ENCODE data around the gene GSS. TPM values are rescaled to one million over a fixed set of nuclear protein-coding genes. Genes with fewer than 3 reads are reported as not detected.

The GSS gene
- total RNA-seq, 1 donor from 2014 or later = 64.8 TPM

- DNase-seq (ENCODE audit: low read depth) = no peak
- Histone ChIP-seq H3K36me3 (ENCODE audit: control insufficient read depth, insufficient read depth, low read length) (peaks cover 5% of the 10 kb centered on the region), H3K4me3 (ENCODE audit: low read depth, low read length) (no peak overlapping the region), H3K27me3 (ENCODE audit: control insufficient read depth, insufficient read depth, low read length) (no peaks in the 10 kb centered on the region)
- no peak for TF ChIP-seq CTCF (IDR thresholded peaks at IDR 0.05; ENCODE audit: insufficient read depth, low read length, poor library complexity, severe bottlenecking)
Measured at GRCh38 chr20:34995192-34995591, 39.6 kb upstream of the GSS start.

- Histone ChIP-seq H3K27me3 (ENCODE audit: control insufficient read depth, insufficient read depth, low read length) (no peaks in the 10 kb centered on the region), H3K36me3 (ENCODE audit: control insufficient read depth, insufficient read depth, low read length) (peaks cover 5% of the 10 kb centered on the region), H3K4me3 (ENCODE audit: low read depth, low read length) (no peak overlapping the region)
- no peak for TF ChIP-seq CTCF (IDR thresholded peaks at IDR 0.05; ENCODE audit: insufficient read depth, low read length, poor library complexity, severe bottlenecking)
- DNase-seq (ENCODE audit: low read depth) = no peak
Measured at GRCh38 chr20:34994509-34995131, 39.0 kb upstream of the GSS start.

- H3K27me3 ChIP-seq (ENCODE audit: control insufficient read depth, insufficient read depth, low read length) = no peaks in the 10 kb centered on the region
- TF ChIP-seq CTCF (IDR thresholded peaks at IDR 0.05; ENCODE audit: insufficient read depth, low read length, poor library complexity, severe bottlenecking) = no peak
- H3K36me3 ChIP-seq (ENCODE audit: control insufficient read depth, insufficient read depth, low read length) = peaks cover 5% of the 10 kb centered on the region
- H3K4me3 ChIP-seq (ENCODE audit: low read depth, low read length) = no peak overlapping the region
- no peak for DNase-seq (ENCODE audit: low read depth)
Measured at GRCh38 chr20:34993941-34994508, 38.4 kb upstream of the GSS start.

GRCh38 chr20:34992751-34993417 is 37.3 kb upstream of the GSS start:
- H3K36me3 ChIP-seq (ENCODE audit: control insufficient read depth, insufficient read depth, low read length) = no peaks in the 10 kb centered on the region
- DNase-seq (ENCODE audit: low read depth) = no peak
- no peak overlapping the region for H3K4me3 ChIP-seq (ENCODE audit: low read depth, low read length)
- no peaks in the 10 kb centered on the region for H3K27me3 ChIP-seq (ENCODE audit: control insufficient read depth, insufficient read depth, low read length)
- TF ChIP-seq CTCF (IDR thresholded peaks at IDR 0.05; ENCODE audit: insufficient read depth, low read length, poor library complexity, severe bottlenecking) = no peak

DNA sequence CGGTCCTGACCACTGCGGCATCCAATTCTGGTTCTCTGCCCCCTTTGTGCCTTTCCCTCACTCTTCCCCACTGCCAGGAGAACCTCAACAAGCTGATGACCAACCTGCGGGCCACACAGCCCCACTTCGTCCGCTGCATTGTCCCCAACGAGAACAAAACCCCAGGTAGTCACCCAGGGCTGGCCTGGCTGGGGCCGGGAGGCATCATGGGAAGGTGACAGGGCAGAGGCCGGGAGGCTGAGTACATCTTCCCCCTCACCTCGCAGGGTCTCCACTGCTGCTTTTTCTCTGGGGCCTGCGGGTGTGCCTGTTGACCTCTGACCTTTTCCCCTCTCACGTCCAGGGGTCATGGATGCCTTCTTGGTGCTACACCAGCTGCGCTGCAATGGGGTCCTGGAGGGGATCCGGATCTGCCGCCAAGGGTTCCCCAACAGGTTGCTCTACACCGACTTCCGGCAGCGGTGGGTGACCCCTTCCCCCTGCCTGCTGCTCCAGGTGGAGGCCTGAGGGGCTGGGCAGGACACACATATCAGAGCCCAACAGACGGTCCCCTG is 35.1 kb upstream of the GSS start:
- Histone ChIP-seq H3K27me3 (ENCODE audit: control insufficient read depth, insufficient read depth, low read length) (peaks cover 12% of the 10 kb centered on the region), H3K4me3 (ENCODE audit: low read depth, low read length) (no peak overlapping the region), H3K36me3 (ENCODE audit: control insufficient read depth, insufficient read depth, low read length) (no peaks in the 10 kb centered on the region)
- DNase-seq (ENCODE audit: low read depth) = no peak
- no peak for TF ChIP-seq CTCF (IDR thresholded peaks at IDR 0.05; ENCODE audit: insufficient read depth, low read length, poor library complexity, severe bottlenecking)
